HepG2 (cell line): ENCODE data around the gene CASKIN1. TPM values are rescaled to one million over a fixed set of nuclear protein-coding genes. Genes with fewer than 3 reads are reported as not detected.
A peak's percentile ranks its signal among the peaks of the same experiment; 100 is the strongest.

Source experiments
- ESRRA ChIP-seq: sonication (generic); formaldehyde crosslinking; IDR thresholded peaks from 2 replicates; pipeline ENCODE4 v1.5.1; 2020; ENCODE audit warnings: mild to moderate bottlenecking, low read depth, missing genetic modification reagents
- HBP1 ChIP-seq: IDR thresholded peaks from 2 replicates; pipeline ENCODE4 v1.6.1; 2016; ENCODE audit warnings: low read depth, control low read depth
- HNF1B ChIP-seq: sonication (generic); formaldehyde crosslinking; IDR thresholded peaks from 2 replicates; pipeline ENCODE4 v1.5.1; 2020; ENCODE audit warnings: mild to moderate bottlenecking, moderate library complexity, missing genetic modification reagents
- IRF1 ChIP-seq: sonication (generic); formaldehyde crosslinking; IDR thresholded peaks from 2 replicates; pipeline ENCODE4 v1.4.0; 2020; ENCODE audit warnings: low read depth, mild to moderate bottlenecking, missing genetic modification reagents
- MXD4 ChIP-seq: IDR thresholded peaks from 2 replicates; pipeline ENCODE4 v1.6.1; 2016; ENCODE audit warnings: mild to moderate bottlenecking, missing biosample characterization, missing genetic modification reagents
- NFATC3 ChIP-seq: sonication (generic); formaldehyde crosslinking; IDR thresholded peaks from 2 replicates; pipeline ENCODE4 v1.5.1; 2020; ENCODE audit warnings: mild to moderate bottlenecking, missing genetic modification reagents
- NR2F1 ChIP-seq, 2 experiments: fragments of 450-650 bp in 1 of 2; formaldehyde crosslinking in 1 of 2; IDR thresholded peaks; 2 replicates each; pipeline versions ENCODE4 v1.5.0 to v1.6.1; 2016 to 2020; ENCODE audit warnings: mild to moderate bottlenecking in 1 of 2, missing compliant biosample characterization in 1 of 2, missing genetic modification reagents in 1 of 2, moderate library complexity in 1 of 2
- RFXAP ChIP-seq: sonication (generic); formaldehyde crosslinking; IDR thresholded peaks from 2 replicates; pipeline ENCODE4 v1.4.0; 2020; ENCODE audit warnings: missing genetic modification reagents, borderline replicate concordance
- SIN3B ChIP-seq: fragments of 150-350 bp; IDR thresholded peaks from 2 replicates; pipeline ENCODE4 v1.6.1; 2014; ENCODE audit warnings: low read length
- SNAI1 ChIP-seq: sonication (generic); formaldehyde crosslinking; IDR thresholded peaks from 2 replicates; pipeline ENCODE4 v1.5.0; 2020; ENCODE audit warnings: mild to moderate bottlenecking, missing genetic modification reagents, borderline replicate concordance
- SNAPC5 ChIP-seq: sonication (generic); formaldehyde crosslinking; IDR thresholded peaks from 2 replicates; pipeline ENCODE4 v1.8.1; 2023; ENCODE audit warnings: mild to moderate bottlenecking, missing genetic modification reagents, borderline replicate concordance
- TGIF2 ChIP-seq: IDR thresholded peaks from 2 replicates; pipeline ENCODE4 v1.6.1; 2016; ENCODE audit warnings: control low read depth, missing compliant biosample characterization
- ZFP36 ChIP-seq: fragments of 150-350 bp; IDR thresholded peaks from 2 replicates; pipeline ENCODE4 v1.6.1; 2018; ENCODE audit warnings: borderline replicate concordance, low read length, low read depth; ENCODE audit not compliant: partially characterized antibody
- ZFX ChIP-seq: sonication (generic); formaldehyde crosslinking; IDR thresholded peaks from 2 replicates; pipeline ENCODE4 v1.4.0; 2020; ENCODE audit warnings: mild to moderate bottlenecking, low read depth, missing genetic modification reagents, moderate library complexity
- ZFY ChIP-seq: sonication (generic); formaldehyde crosslinking; IDR thresholded peaks from 2 replicates; pipeline ENCODE4 v1.4.0; 2020; ENCODE audit warnings: missing genetic modification reagents
- ZNF337 ChIP-seq: sonication (generic); formaldehyde crosslinking; IDR thresholded peaks from 2 replicates; pipeline ENCODE4 v1.5.1; 2020; ENCODE audit warnings: missing genetic modification reagents, low read depth, mild to moderate bottlenecking, borderline replicate concordance
- ZNF501 ChIP-seq: sonication (generic); formaldehyde crosslinking; IDR thresholded peaks from 2 replicates; pipeline ENCODE4 v1.5.1; 2020; ENCODE audit warnings: mild to moderate bottlenecking, moderate library complexity, missing genetic modification reagents
- ZNF598 ChIP-seq: sonication (generic); formaldehyde crosslinking; IDR thresholded peaks from 2 replicates; pipeline ENCODE4 v1.5.1; 2020; ENCODE audit warnings: mild to moderate bottlenecking, missing genetic modification reagents, borderline replicate concordance
- ZNF687 ChIP-seq: sonication (generic); formaldehyde crosslinking; IDR thresholded peaks from 2 replicates; pipeline ENCODE4 v1.5.1; 2020; ENCODE audit warnings: mild to moderate bottlenecking, missing genetic modification reagents, moderate library complexity
- polyA plus RNA-seq, 8 experiments: library from polyadenylated mRNA; depleted of rRNA in 3 of 8; stranded (reverse) in 7 of 8; unstranded in 1 of 8; fragments of >200 nt; fragmentation: Illumina TruSeq in 4 of 8; extraction: Trizol in 4 of 8; gene quantifications; 2 replicates each; pipeline versions ENCODE4 v1.2.1 to v1.2.3, GENCODE V29; 2011 to 2016; ENCODE audit warnings: low read depth in 4 of 8, missing spikeins in 1 of 8, mixed read lengths in 1 of 8; ENCODE audit not compliant: insufficient read depth in 1 of 8
- total RNA-seq, 5 experiments: library from RNA; depleted of rRNA; stranded (reverse); fragments of >200 nt; fragmentation: Illumina TruSeq; extraction: Trizol; gene quantifications; 2 replicates each; pipeline ENCODE4 v1.2.3, GENCODE V29; 2016; ENCODE audit warnings: low read depth in 1 of 5

Gene CASKIN1
- total and polyA plus RNA-seq, 2 of the 13 experiments (the other 11 are each of a cell fraction or from before 2014, with no cell fraction given) = 1.2 to 2.2 TPM

- no peak for TF ChIP-seq ZNF337 (CRISPR knock-in tag)
- 0 out of 2 replicates have a peak, but pooled peaks have one; percentile 26 for TF ChIP-seq HNF1B (CRISPR knock-in tag)
- no peak for TF ChIP-seq ZNF501
- TF ChIP-seq ZNF687 (CRISPR knock-in tag) = peak; percentile 71
- TF ChIP-seq ZFX = peak; percentile 47
- TF ChIP-seq ESRRA (CRISPR knock-in tag) = no peak
- TF ChIP-seq ZFY (CRISPR knock-in tag) = 0 out of 2 replicates have a peak, but pooled peaks have one; percentile 8
- TF ChIP-seq SNAPC5 (CRISPR knock-in tag) = no peak
- no peak for TF ChIP-seq RFXAP (CRISPR knock-in tag)
- no peak for TF ChIP-seq NFATC3 (CRISPR knock-in tag)
- no peak for TF ChIP-seq SNAI1 (CRISPR knock-in tag)
- TF ChIP-seq SIN3B = no peak
- TF ChIP-seq HBP1 = no peak
- no peak for TF ChIP-seq MXD4 (CRISPR knock-in tag)
- no peak for TF ChIP-seq ZFP36
- TF ChIP-seq IRF1 (CRISPR knock-in tag) = no peak
- TF ChIP-seq NR2F1 (CRISPR knock-in tag; IDR thresholded peaks at IDR 0.05) = no peak
- TF ChIP-seq TGIF2 = no peak
- no peak for TF ChIP-seq ZNF598
Observed at GRCh38 chr16:2195322-2196161, 863 bp downstream of the CASKIN1 start (continued).
